SU-DHL-6 (cell line): Measurements from ENCODE around the gene SP7.

Experiments
- H2AFZ ChIP-seq: fragments of 200-600 bp; sonication (generic); 2 replicates; pipeline ENCODE4 v1.6.1; 2014; ENCODE audit warnings: low read depth, mild to moderate bottlenecking, moderate library complexity, mixed read lengths, antibody characterized with exemption, low read length; ENCODE audit not compliant: severe bottlenecking
- H3F3A ChIP-seq: fragments of 200-600 bp; shearing (Covaris generic); 2 replicates; pipeline ENCODE4 v1.6.0; 2016; ENCODE audit warnings: antibody characterized with exemption, mild to moderate bottlenecking; ENCODE audit not compliant: insufficient read depth
- H3K27ac ChIP-seq: fragments of 200-600 bp; sonication (generic); 2 replicates; pipeline ENCODE4 v1.5.1; 2016; ENCODE audit warnings: low read depth, mild to moderate bottlenecking, low read length, moderate library complexity, mixed read lengths
- H3K27me3 ChIP-seq: fragments of 200-600 bp; sonication (generic), shearing (Covaris generic); 2 replicates; pipeline ENCODE4 v1.6.0; 2014; ENCODE audit warnings: mild to moderate bottlenecking, low read length
- H3K36me3 ChIP-seq: fragments of 200-600 bp; sonication (generic); 2 replicates; pipeline ENCODE4 v1.6.1; 2014; ENCODE audit warnings: mild to moderate bottlenecking, low read length, mixed read lengths
- H3K4me2 ChIP-seq: fragments of 300-600, 200-600 bp; shearing (Covaris generic), sonication (generic); 2 replicates; pipeline ENCODE4 v1.6.0; 2014; ENCODE audit warnings: low read length, low read depth, mild to moderate bottlenecking; ENCODE audit not compliant: poor library complexity, severe bottlenecking
- H3K4me3 ChIP-seq: fragments of 200-600 bp; sonication (generic); 2 replicates; pipeline ENCODE4 v1.5.1; 2014; ENCODE audit warnings: antibody characterized with exemption, low read length, mild to moderate bottlenecking, mixed read lengths; ENCODE audit not compliant: insufficient read depth, poor library complexity, severe bottlenecking
- H3K79me2 ChIP-seq: fragments of 200-600 bp; sonication (generic); 2 replicates; pipeline ENCODE4 v1.6.1; 2014; ENCODE audit warnings: mild to moderate bottlenecking, low read length, moderate library complexity; ENCODE audit not compliant: insufficient read depth
- H3K9ac ChIP-seq: fragments of 200-600 bp; sonication (generic); 2 replicates; pipeline ENCODE4 v1.7.0; 2014; ENCODE audit warnings: mild to moderate bottlenecking, low read length
- H3K9me2 ChIP-seq: fragments of 200-600 bp; sonication (generic); replicated peaks from 2 replicates; pipeline ENCODE4 v1.6.1; 2014; ENCODE audit warnings: low read length; ENCODE audit not compliant: insufficient read depth
- H3K9me3 ChIP-seq: fragments of 200-600 bp; sonication (generic); 2 replicates; pipeline ENCODE4 v1.6.1; 2014; ENCODE audit warnings: low read length, mixed read lengths; ENCODE audit not compliant: insufficient read depth
- H4K20me1 ChIP-seq: fragments of 200-600 bp; sonication (generic); 2 replicates; pipeline ENCODE4 v1.6.1; 2014; ENCODE audit warnings: low read depth, mild to moderate bottlenecking, antibody characterized with exemption, low read length, moderate library complexity, mixed read lengths
- CTCF ChIP-seq: fragments of 200-600 bp; sonication (generic); IDR thresholded peaks from one replicate; pipeline ENCODE4 v1.5.1; 2017; ENCODE audit warnings: antibody characterized with exemption, mild to moderate bottlenecking, low read length, moderate library complexity; ENCODE audit not compliant: insufficient read depth, poor library complexity, severe bottlenecking
- EZH2phosphoT487 ChIP-seq: fragments of 200-600 bp; sonication (generic), shearing (Covaris generic); conservative IDR thresholded peaks from 2 replicates; pipeline ENCODE4 v1.6.1; 2018; ENCODE audit warnings: mild to moderate bottlenecking, antibody characterized with exemption, low read length, moderate library complexity, mixed read lengths

SP7 gene

GRCh38 chr12:53330671-53331070 lies 5.5 kb downstream of the SP7 start:
- H3K9me2 ChIP-seq: no peaks in the 10 kb centered on the region
- H4K20me1 ChIP-seq: no peaks in the 10 kb centered on the region
- H3K9ac ChIP-seq: no peak overlapping the region
- no peaks in the 10 kb centered on the region for H3K27me3 ChIP-seq
- no peaks in the 10 kb centered on the region for H3K79me2 ChIP-seq
- no peak overlapping the region for H2AFZ ChIP-seq
- H3K4me2 ChIP-seq: no peak overlapping the region
- H3F3A ChIP-seq: no peaks in the 10 kb centered on the region
- H3K4me3 ChIP-seq: no peak overlapping the region
- no peak overlapping the region for H3K27ac ChIP-seq
- no peaks in the 10 kb centered on the region for H3K36me3 ChIP-seq
- no peak for TF ChIP-seq EZH2phosphoT487
- no peak for TF ChIP-seq CTCF
- H3K9me3 ChIP-seq: no peaks in the 10 kb centered on the region

GRCh38 chr12:53328043-53328435 lies 8.1 kb downstream of the SP7 start:
- TF ChIP-seq EZH2phosphoT487 (no peak), CTCF (no peak)
- Histone ChIP-seq H4K20me1 (no peaks in the 10 kb centered on the region), H3K36me3 (no peaks in the 10 kb centered on the region), H3K9ac (no peak overlapping the region), H3K27ac (no peak overlapping the region), H3K4me2 (no peak overlapping the region), H2AFZ (no peak overlapping the region), H3K27me3 (no peaks in the 10 kb centered on the region), H3K79me2 (no peaks in the 10 kb centered on the region), H3K4me3 (no peak overlapping the region), H3K9me3 (no peaks in the 10 kb centered on the region), H3K9me2 (no peaks in the 10 kb centered on the region), H3F3A (peaks cover 14% of the 10 kb centered on the region)

GRCh38 chr12:53327435-53328042 lies 8.6 kb downstream of the SP7 start:
- Histone ChIP-seq H3K27me3 (no peaks in the 10 kb centered on the region), H3F3A (peaks cover 14% of the 10 kb centered on the region)

More at GRCh38 chr12:53327435-53328042, 8.6 kb downstream of the SP7 start:
- Histone ChIP-seq H3K9me2 (no peaks in the 10 kb centered on the region), H3K9me3 (no peaks in the 10 kb centered on the region), H3K36me3 (no peaks in the 10 kb centered on the region), H3K4me2 (no peak overlapping the region), H2AFZ (no peak overlapping the region), H3K27ac (no peak overlapping the region), H3K9ac (no peak overlapping the region), H3K4me3 (no peak overlapping the region), H3K79me2 (no peaks in the 10 kb centered on the region), H4K20me1 (no peaks in the 10 kb centered on the region)
- TF ChIP-seq CTCF (peak; percentile 51), EZH2phosphoT487 (no peak)
